ENCODE results near the gene MOG. TPM values are rescaled to one million over a fixed set of nuclear protein-coding genes. Genes with fewer than 3 reads are reported as not detected.
A peak's percentile ranks its signal among the peaks of the same experiment; 100 is the strongest.

The MOG gene
- total RNA-seq, 1 donor from 2014 or later, result not detected

GRCh38 chr6:29708432-29709179, 51.7 kb downstream of the MOG start:
- Mint-ChIP-seq H3K9me3 (ENCODE audit: low read depth) (no peaks in the 10 kb centered on the region), H3K27me3 (peaks cover 80% of the 10 kb centered on the region), H3K4me1 (ENCODE audit: low read depth) (no peaks in the 10 kb centered on the region), H3K4me3 (ENCODE audit: low read depth) (no peak overlapping the region), H3K36me3 (ENCODE audit: insufficient read depth) (no peaks in the 10 kb centered on the region), H3K27ac (no peak overlapping the region)
- DNase-seq (ENCODE audit: low spot score, unreplicated experiment), result no peak
- no peak for TF ChIP-seq CTCF (IDR thresholded peaks at IDR 0.05; ENCODE audit: unreplicated experiment)

- Mint-ChIP-seq H3K36me3 (ENCODE audit: insufficient read depth) (no peaks in the 10 kb centered on the region), H3K4me1 (ENCODE audit: low read depth) (no peaks in the 10 kb centered on the region), H3K9me3 (ENCODE audit: low read depth) (no peaks in the 10 kb centered on the region), H3K4me3 (ENCODE audit: low read depth) (no peak overlapping the region), H3K27me3 (peaks cover 77% of the 10 kb centered on the region), H3K27ac (peak overlapping the region; percentile 38)
- no peak for TF ChIP-seq CTCF (IDR thresholded peaks at IDR 0.05; ENCODE audit: unreplicated experiment)
- no peak for DNase-seq (ENCODE audit: low spot score, unreplicated experiment)
These were observed 52.3 kb downstream of the MOG start for GRCh38 chr6:29709188-29709587.

- Mint-ChIP-seq H3K4me1 (ENCODE audit: low read depth) (no peaks in the 10 kb centered on the region), H3K27me3 (peaks cover 77% of the 10 kb centered on the region), H3K36me3 (ENCODE audit: insufficient read depth) (no peaks in the 10 kb centered on the region), H3K27ac (no peak overlapping the region), H3K4me3 (ENCODE audit: low read depth) (no peak overlapping the region), H3K9me3 (ENCODE audit: low read depth) (no peaks in the 10 kb centered on the region)
- TF ChIP-seq CTCF (IDR thresholded peaks at IDR 0.05; ENCODE audit: unreplicated experiment), result no peak
- no peak for DNase-seq (ENCODE audit: low spot score, unreplicated experiment)
These were observed 53.5 kb downstream of the MOG start for GRCh38 chr6:29710281-29710941.

- Mint-ChIP-seq H3K27ac (no peak overlapping the region), H3K36me3 (ENCODE audit: insufficient read depth) (no peaks in the 10 kb centered on the region), H3K9me3 (ENCODE audit: low read depth) (no peaks in the 10 kb centered on the region), H3K27me3 (peaks cover 57% of the 10 kb centered on the region), H3K4me3 (ENCODE audit: low read depth) (no peak overlapping the region), H3K4me1 (ENCODE audit: low read depth) (no peaks in the 10 kb centered on the region)
- no peak for DNase-seq (ENCODE audit: low spot score, unreplicated experiment)
- peak; percentile 18 for TF ChIP-seq CTCF (IDR thresholded peaks at IDR 0.05; ENCODE audit: unreplicated experiment)
These were observed 64.0 kb downstream of the MOG start for GRCh38 chr6:29720863-29721262.

Other genes with a start within 250 kb of the MOG start
- gene OR12D1, start 242.2 kb upstream of the MOG start, total RNA-seq, result not detected in 2 replicates
- gene OR10C1, start 217.8 kb upstream of the MOG start, total RNA-seq, result not detected in 2 replicates
- gene OR11A1, start 200.0 kb upstream of the MOG start, total RNA-seq, result not detected in 2 replicates
- not detected in 2 replicates for gene OR2H1, start 199.9 kb upstream of the MOG start, total RNA-seq
- not detected in 2 replicates for gene MAS1L, start 169.1 kb upstream of the MOG start, total RNA-seq
- 1.9 and 2.6 TPM in 2 replicates for gene UBD, start 97.4 kb upstream of the MOG start, total RNA-seq
- not detected in 2 replicates for gene OR2H2, start 72.0 kb upstream of the MOG start, total RNA-seq
- gene GABBR1, start 23.9 kb upstream of the MOG start, total RNA-seq, result 120 and 127 TPM in 2 replicates
- gene ZFP57, start 24.1 kb downstream of the MOG start, total RNA-seq, result 0.14 TPM in 1 of 2 replicates, not detected in the other
- 1.1 TPM in 1 of 2 replicates, not detected in the other for gene HLA-F, start 66.3 kb downstream of the MOG start, total RNA-seq
- gene HLA-G, start 170.7 kb downstream of the MOG start, total RNA-seq, result 0.38 TPM in 1 of 2 replicates, not detected in the other

Data from progenitor cell of endocrine pancreas (in vitro differentiated cells).